Stomach (tissue), 4 donors: ENCODE results near the gene CCDC137.

ENCODE experiments used
- EP300 ChIP-seq: sonication (generic); formaldehyde crosslinking; IDR thresholded peaks from one replicate; pipeline ENCODE4 v1.6.1; 2017; ENCODE audit warnings: antibody characterized with exemption
- POLR2A ChIP-seq, 4 donors: fragments of 450-650 bp; IDR thresholded peaks; one replicate each; pipeline ENCODE4 v1.6.1; 2016; ENCODE audit warnings: antibody characterized with exemption in 4 of 4, control low read depth in 2 of 4, mild to moderate bottlenecking in 1 of 4, moderate library complexity in 1 of 4
- POLR2AphosphoS5 ChIP-seq, 3 donors: sonication (generic); formaldehyde crosslinking; IDR thresholded peaks; one replicate each; pipeline ENCODE4 v1.6.1; 2016; ENCODE audit warnings: antibody characterized with exemption in 3 of 3
- TF ChIP-seq, protein P1 (sequence below), 7 experiments: fragments of 450-650 bp in 4 of 7; fragments of 200-600 bp in 3 of 7; sonication (generic) in 3 of 7; IDR thresholded peaks; one replicate each; pipeline ENCODE4 v1.5.1; 2016 to 2019; ENCODE audit warnings: antibody characterized with exemption in 7 of 7, control low read depth in 2 of 7, mild to moderate bottlenecking in 1 of 7

DNA sequence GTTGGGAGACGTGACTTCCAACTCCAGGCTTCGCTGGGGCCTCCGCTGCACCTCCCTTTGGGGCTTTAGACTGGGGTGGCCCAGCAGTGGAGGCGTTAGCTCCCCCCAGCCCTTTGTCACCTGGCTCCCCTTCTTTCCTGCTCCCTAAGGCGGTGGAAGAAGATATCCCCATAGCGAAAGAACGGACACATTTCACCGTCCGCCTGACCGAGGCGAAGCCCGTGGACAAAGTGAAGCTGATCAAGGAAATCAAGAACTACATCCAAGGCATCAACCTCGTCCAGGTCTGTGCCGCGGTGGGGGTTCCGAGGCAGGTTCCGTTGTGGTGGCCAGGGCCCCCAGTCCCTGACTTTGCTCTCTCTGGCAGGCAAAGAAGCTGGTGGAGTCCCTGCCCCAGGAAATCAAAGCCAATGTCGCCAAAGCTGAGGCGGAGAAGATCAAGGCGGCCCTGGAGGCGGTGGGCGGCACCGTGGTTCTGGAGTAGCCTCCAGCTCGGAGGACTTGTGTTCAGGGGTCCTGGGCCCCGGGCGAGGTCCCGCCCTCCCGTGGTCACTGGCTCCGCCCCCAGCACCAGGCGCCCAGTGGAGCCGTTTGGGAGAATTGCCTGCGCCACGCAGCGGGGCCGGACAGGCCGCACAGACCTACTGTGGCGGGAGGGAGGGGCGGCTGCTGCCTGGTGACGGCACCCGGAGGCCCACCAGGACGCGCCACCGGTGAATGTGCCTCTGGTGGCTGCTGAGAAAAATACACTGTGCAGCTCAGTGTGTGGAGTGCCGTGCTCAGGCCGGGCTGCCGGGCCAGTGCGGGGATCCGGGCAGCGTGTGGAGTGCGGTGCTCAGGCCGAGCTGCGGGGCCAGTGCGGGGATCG is 40.5 kb downstream of the CCDC137 start:
- TF ChIP-seq POLR2AphosphoS5 (IDR thresholded peaks at IDR 0.05) (no peak), EP300 (no peak), POLR2A (IDR thresholded peaks at IDR 0.05) (no peak)
- TF ChIP-seq, protein P1, sequence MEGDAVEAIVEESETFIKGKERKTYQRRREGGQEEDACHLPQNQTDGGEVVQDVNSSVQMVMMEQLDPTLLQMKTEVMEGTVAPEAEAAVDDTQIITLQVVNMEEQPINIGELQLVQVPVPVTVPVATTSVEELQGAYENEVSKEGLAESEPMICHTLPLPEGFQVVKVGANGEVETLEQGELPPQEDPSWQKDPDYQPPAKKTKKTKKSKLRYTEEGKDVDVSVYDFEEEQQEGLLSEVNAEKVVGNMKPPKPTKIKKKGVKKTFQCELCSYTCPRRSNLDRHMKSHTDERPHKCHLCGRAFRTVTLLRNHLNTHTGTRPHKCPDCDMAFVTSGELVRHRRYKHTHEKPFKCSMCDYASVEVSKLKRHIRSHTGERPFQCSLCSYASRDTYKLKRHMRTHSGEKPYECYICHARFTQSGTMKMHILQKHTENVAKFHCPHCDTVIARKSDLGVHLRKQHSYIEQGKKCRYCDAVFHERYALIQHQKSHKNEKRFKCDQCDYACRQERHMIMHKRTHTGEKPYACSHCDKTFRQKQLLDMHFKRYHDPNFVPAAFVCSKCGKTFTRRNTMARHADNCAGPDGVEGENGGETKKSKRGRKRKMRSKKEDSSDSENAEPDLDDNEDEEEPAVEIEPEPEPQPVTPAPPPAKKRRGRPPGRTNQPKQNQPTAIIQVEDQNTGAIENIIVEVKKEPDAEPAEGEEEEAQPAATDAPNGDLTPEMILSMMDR (IDR thresholded peaks at IDR 0.05): no peak
